Mesodermal cell (in vitro differentiated cells): ENCODE results near the gene TTC39A.

Experiments used
- H3K27ac ChIP-seq: 2 replicates; pipeline ENCODE4 v1.7.0; 2013; ENCODE audit warnings: mild to moderate bottlenecking, low read depth, low read length, moderate library complexity; ENCODE audit not compliant: severe bottlenecking
- H3K36me3 ChIP-seq: 2 replicates; pipeline ENCODE4 v1.7.1; 2013; ENCODE audit warnings: mild to moderate bottlenecking, low read length, moderate library complexity; ENCODE audit not compliant: control insufficient read depth, insufficient read depth
- H3K4me1 ChIP-seq: one replicate; pipeline ENCODE4 v1.7.1; 2013; ENCODE audit warnings: mild to moderate bottlenecking, low read length; ENCODE audit not compliant: insufficient read depth, control insufficient read depth, poor library complexity, severe bottlenecking
- H3K4me3 ChIP-seq: 2 replicates; pipeline ENCODE4 v1.7.0; 2013; ENCODE audit warnings: low read length, control low read depth, mild to moderate bottlenecking; ENCODE audit not compliant: insufficient read depth, poor library complexity, severe bottlenecking; ENCODE audit errors: extremely low read depth
- H3K9me3 ChIP-seq: 2 replicates; pipeline ENCODE4 v1.7.1; 2013; ENCODE audit warnings: mild to moderate bottlenecking, low read length, moderate library complexity; ENCODE audit not compliant: control insufficient read depth
- WGBS, 2 experiments: methylation state at CpG; one replicate each; pipeline ENCODE4 v1.1.5; 2013; ENCODE audit warnings: missing lambda C conversion rate in 2 of 2; ENCODE audit not compliant: insufficient coverage in 2 of 2; 5-methylcytosine and 5-hydroxymethylcytosine counted together

TTC39A gene

GRCh38 chr1:51242546-51242945, 87.8 kb downstream of the TTC39A start:
- 100% methylated on average over 1 of the region's 4 CpGs; no CpG with 5 or more reads in 1 of the 2 experiments for WGBS, 2 experiments
- Histone ChIP-seq H3K36me3 (peaks cover 29% of the 10 kb centered on the region), H3K27ac (no peak overlapping the region), H3K4me1 (no peaks in the 10 kb centered on the region), H3K4me3 (no peak overlapping the region), H3K9me3 (no peaks in the 10 kb centered on the region)

GRCh38 chr1:51241119-51241518, 89.2 kb downstream of the TTC39A start:
- peaks cover 29% of the 10 kb centered on the region for H3K36me3 ChIP-seq
- WGBS, 2 experiments = no CpG with 5 or more reads among the region's 1 CpG
- no peak overlapping the region for H3K27ac ChIP-seq
- no peak overlapping the region for H3K4me3 ChIP-seq
- H3K9me3 ChIP-seq = no peaks in the 10 kb centered on the region
- no peaks in the 10 kb centered on the region for H3K4me1 ChIP-seq

GRCh38 chr1:51240084-51240483, 90.3 kb downstream of the TTC39A start:
- H3K27ac ChIP-seq = no peak overlapping the region
- H3K4me1 ChIP-seq = peaks cover 5% of the 10 kb centered on the region
- no peaks in the 10 kb centered on the region for H3K9me3 ChIP-seq
- H3K4me3 ChIP-seq = no peak overlapping the region
- 92 to 97% methylated on average over 2 of the region's 2 CpGs for WGBS, 2 experiments
- peaks cover 23% of the 10 kb centered on the region for H3K36me3 ChIP-seq

- peaks cover 15% of the 10 kb centered on the region for H3K36me3 ChIP-seq
- H3K27ac ChIP-seq = peak overlapping the region; percentile 19
- whole genome bisulfite sequencing, 2 experiments = 38 to 71% methylated on average over 3 to 5 of the region's 7 CpGs
- peaks cover 7% of the 10 kb centered on the region for H3K4me1 ChIP-seq
- no peaks in the 10 kb centered on the region for H3K9me3 ChIP-seq
- H3K4me3 ChIP-seq = peak overlapping the region; percentile 95
Observed at GRCh38 chr1:51238034-51238403, 92.3 kb downstream of the TTC39A start.

GRCh38 chr1:51237351-51238033, 92.9 kb downstream of the TTC39A start:
- Histone ChIP-seq H3K9me3 (no peaks in the 10 kb centered on the region), H3K4me1 (peaks cover 7% of the 10 kb centered on the region), H3K36me3 (peaks cover 15% of the 10 kb centered on the region), H3K27ac (peak overlapping the region; percentile 19), H3K4me3 (peak overlapping the region; percentile 95)
- 29 to 33% methylated on average over 1 to 3 of the region's 9 CpGs for WGBS, 2 experiments
